BLaER1 treated with 17β-estradiol and CSF1 and Interleukin-3, amounts not matched to agents 10 nM and 100 nM (cell line): ENCODE data around the gene DNER.
"Not testable (repeated sequence)": the region's sequence is repeated elsewhere in the genome, so short reads cannot be mapped to it uniquely, and the experiment has no call there.

Experiments used
- H3K27ac ChIP-seq, 11 experiments: shearing (Covaris generic); formaldehyde crosslinking; 2 replicates each; pipeline ENCODE4 v1.8.1; 2022
- H3K27me3 ChIP-seq, 11 experiments: shearing (Covaris generic); formaldehyde crosslinking; 2 replicates each; pipeline ENCODE4 v1.8.1; 2022
- H3K36me3 ChIP-seq, 11 experiments: shearing (Covaris generic); formaldehyde crosslinking; 2 replicates each; pipeline ENCODE4 v1.8.1; 2022
- H3K4me1 ChIP-seq, 10 experiments: shearing (Covaris generic); formaldehyde crosslinking; 2 replicates each; pipeline ENCODE4 v1.8.1; 2022
- H3K4me2 ChIP-seq, 11 experiments: shearing (Covaris generic); formaldehyde crosslinking; 2 replicates each; pipeline ENCODE4 v1.8.1; 2022
- H3K4me3 ChIP-seq, 10 experiments: shearing (Covaris generic); formaldehyde crosslinking; 2 replicates each; pipeline ENCODE4 v1.8.1; 2022
- H3K9ac ChIP-seq, 11 experiments: shearing (Covaris generic); formaldehyde crosslinking; 2 replicates each; pipeline ENCODE4 v1.8.1; 2022
- H3K9me3 ChIP-seq, 11 experiments: shearing (Covaris generic); formaldehyde crosslinking; replicated peaks in 1 of 11; 2 replicates each; pipeline ENCODE4 v1.8.1; 2022
- H4K20me1 ChIP-seq, 11 experiments: shearing (Covaris generic); formaldehyde crosslinking; 2 replicates each; pipeline ENCODE4 v1.8.1; 2022
- Cebpa-rat ChIP-seq, 11 experiments: shearing (Covaris generic); IDR thresholded peaks; 2 replicates each; pipeline ENCODE4 v1.8.1; 2022

DNER gene

GRCh38 chr2:229339618-229340017, 374.7 kb downstream of the DNER start:
- H3K9me3 ChIP-seq = peaks cover 0 to 33% (median 0%) of the 10 kb centered on the region in 11 experiments; a peak in 5 of 22 replicates
- peaks cover 0 to 72% (median 0%) of the 10 kb centered on the region in 11 experiments; a peak in 6 of 22 replicates for H3K36me3 ChIP-seq
- H3K4me2 ChIP-seq = peak overlapping the region in 4 of 11 experiments; percentile 27 to 99 (median 90); a peak in 6 of 22 replicates
- peak overlapping the region in 1 of 11 experiments; percentile 87; a peak in 1 of 22 replicates for H3K9ac ChIP-seq
- H3K4me3 ChIP-seq = peak overlapping the region in 3 of 10 experiments; percentile 52 to 63 (median 59); a peak in 4 of 20 replicates
- no peaks in the 10 kb centered on the region for H4K20me1 ChIP-seq
- no peak for TF ChIP-seq Cebpa-rat (IDR thresholded peaks at IDR 0.05)
- H3K27me3 ChIP-seq = no peaks in the 10 kb centered on the region
- peaks cover 13 to 99% (median 20%) of the 10 kb centered on the region in 10 experiments for H3K4me1 ChIP-seq
- H3K27ac ChIP-seq = peak overlapping the region in 3 of 11 experiments; percentile 45 to 95 (median 55); a peak in 6 of 22 replicates

DNA sequence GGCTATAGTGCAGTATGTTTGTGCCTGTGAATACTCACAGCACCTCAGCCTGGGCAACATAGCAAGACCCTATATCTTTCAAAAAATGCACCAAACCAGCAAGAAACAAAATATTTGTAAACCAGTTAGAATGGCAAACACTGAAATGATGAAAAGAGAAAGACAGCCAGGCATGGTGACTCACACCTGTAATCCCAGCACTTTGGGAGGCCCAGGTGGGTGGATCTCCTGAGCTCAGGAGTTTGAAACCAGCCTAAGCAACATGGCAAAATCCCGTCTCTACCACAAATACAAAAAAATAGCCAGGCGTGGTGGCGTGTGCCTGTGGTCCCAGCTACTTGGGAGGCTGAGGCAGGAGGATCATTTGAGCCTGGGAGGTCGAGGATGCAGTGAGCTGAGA, 375.2 kb downstream of the DNER start:
- Histone ChIP-seq H3K27ac (peak overlapping the region in 3 of 11 experiments; percentile 45 to 95 (median 55); a peak in 4 of 22 replicates), H3K4me3 (peak overlapping the region in 3 of 10 experiments; percentile 52 to 63 (median 59); a peak in 5 of 20 replicates), H3K4me1 (peaks cover 13 to 99% (median 23%) of the 10 kb centered on the region in 10 experiments), H3K36me3 (peaks cover 0 to 70% (median 0%) of the 10 kb centered on the region in 11 experiments; a peak in 6 of 22 replicates), H3K9ac (peak overlapping the region in 2 of 11 experiments; percentile 84 to 87; a peak in 3 of 22 replicates), H3K4me2 (peak overlapping the region in 3 of 11 experiments; percentile 89 to 99 (median 90); a peak in 6 of 22 replicates), H3K9me3 (peaks cover 0 to 33% (median 0%) of the 10 kb centered on the region in 11 experiments; a peak in 5 of 22 replicates)
- H4K20me1 ChIP-seq, H3K27me3 ChIP-seq: not testable (repeated sequence)

DNA sequence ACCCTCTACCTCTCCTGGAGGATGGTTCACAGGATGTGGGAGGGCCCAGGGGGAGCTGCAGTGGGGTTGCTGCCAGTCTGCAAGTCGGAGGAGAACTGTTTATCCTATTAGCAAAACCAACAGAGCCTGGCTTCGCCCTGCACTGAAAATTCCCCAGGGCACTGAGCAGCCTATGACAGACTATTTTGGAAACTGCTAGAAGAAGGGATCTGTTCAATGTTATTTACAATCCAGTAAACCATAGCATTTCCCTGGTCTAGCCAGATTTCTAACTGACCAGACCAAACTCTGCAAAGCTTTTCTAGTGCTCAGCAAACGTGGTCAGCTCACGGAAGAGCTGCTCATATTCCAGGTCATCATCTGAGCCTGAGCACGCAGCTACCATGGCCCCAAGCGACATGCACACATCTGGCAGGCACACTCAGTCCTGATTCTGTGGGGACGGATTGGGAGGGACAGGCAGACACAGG, 378.4 kb downstream of the DNER start:
- Histone ChIP-seq H3K4me3 (peak overlapping the region in 4 of 10 experiments; percentile 41 to 63 (median 56); a peak in 7 of 20 replicates), H3K9ac (peak overlapping the region in 5 of 11 experiments; percentile 3 to 87 (median 71); a peak in 8 of 22 replicates), H4K20me1 (no peaks in the 10 kb centered on the region), H3K4me1 (peaks cover 35 to 98% (median 48%) of the 10 kb centered on the region in 10 experiments), H3K4me2 (peak overlapping the region; percentile 56 to 99 (median 73)), H3K27me3 (no peaks in the 10 kb centered on the region), H3K9me3 (peaks cover 0 to 18% (median 0%) of the 10 kb centered on the region in 11 experiments; a peak in 3 of 22 replicates), H3K27ac (peak overlapping the region in 5 of 11 experiments; percentile 24 to 95 (median 93); a peak in 9 of 22 replicates), H3K36me3 (peaks cover 0 to 39% (median 0%) of the 10 kb centered on the region in 11 experiments; a peak in 6 of 22 replicates)
- TF ChIP-seq Cebpa-rat (IDR thresholded peaks at IDR 0.05) = no peak

- Histone ChIP-seq H3K27ac (peak overlapping the region in 4 of 11 experiments; percentile 86 to 95 (median 94); a peak in 9 of 22 replicates), H3K4me2 (peak overlapping the region; percentile 56 to 99 (median 73); a peak in 21 of 22 replicates), H3K9me3 (peaks cover 0 to 16% (median 0%) of the 10 kb centered on the region in 11 experiments; a peak in 3 of 22 replicates), H3K4me1 (peaks cover 40 to 98% (median 54%) of the 10 kb centered on the region in 10 experiments), H3K27me3 (no peaks in the 10 kb centered on the region), H3K36me3 (peaks cover 0 to 33% (median 0%) of the 10 kb centered on the region in 11 experiments; a peak in 6 of 22 replicates), H3K4me3 (peak overlapping the region in 4 of 10 experiments; percentile 41 to 63 (median 56); a peak in 7 of 20 replicates), H3K9ac (peak overlapping the region in 5 of 11 experiments; percentile 3 to 87 (median 71); a peak in 7 of 22 replicates), H4K20me1 (no peaks in the 10 kb centered on the region)
- TF ChIP-seq Cebpa-rat (IDR thresholded peaks at IDR 0.05) = no peak
Observed at GRCh38 chr2:229335330-229335729, 379.0 kb downstream of the DNER start.

DNA sequence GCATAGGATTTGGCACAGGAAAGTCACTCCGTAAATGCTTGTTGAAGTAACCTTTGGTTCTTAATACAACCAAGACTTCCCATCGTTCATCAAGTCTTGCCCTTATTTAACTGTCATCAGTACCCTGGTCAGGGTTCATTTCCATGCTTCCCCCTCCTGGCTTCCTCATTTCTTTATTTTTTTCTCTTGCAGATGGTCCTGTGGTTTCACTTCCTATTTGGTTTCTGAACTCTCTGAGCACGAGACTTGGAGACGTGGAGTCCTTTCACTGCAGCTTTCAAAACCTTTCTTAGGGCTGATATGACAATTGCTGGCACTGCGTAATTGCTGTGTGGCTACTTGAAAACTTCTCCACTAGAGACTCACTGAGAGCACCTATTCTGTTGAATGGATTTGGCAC, 383.4 kb downstream of the DNER start:
- Histone ChIP-seq H4K20me1 (no peaks in the 10 kb centered on the region), H3K27me3 (no peaks in the 10 kb centered on the region), H3K4me1 (peaks cover 40 to 80% (median 56%) of the 10 kb centered on the region in 10 experiments), H3K27ac (peak overlapping the region; percentile 19 to 95 (median 77); a peak in 21 of 22 replicates), H3K4me2 (peak overlapping the region; percentile 42 to 99 (median 73)), H3K36me3 (0 out of 22 replicates have a peak, but pooled peaks cover 0 to 6% (median 0%) of the 10 kb centered on the region in 11 experiments), H3K9ac (peak overlapping the region in 10 of 11 experiments; percentile 14 to 87 (median 64); a peak in 18 of 22 replicates), H3K4me3 (peak overlapping the region in 5 of 10 experiments; percentile 8 to 44 (median 21); a peak in 4 of 20 replicates), H3K9me3 (peaks cover 0 to 16% (median 0%) of the 10 kb centered on the region in 11 experiments; a peak in 6 of 22 replicates)
- TF ChIP-seq Cebpa-rat (IDR thresholded peaks at IDR 0.05) = peak in 1 of 11 experiments; percentile 33; a peak in 1 of 22 replicates

DNA sequence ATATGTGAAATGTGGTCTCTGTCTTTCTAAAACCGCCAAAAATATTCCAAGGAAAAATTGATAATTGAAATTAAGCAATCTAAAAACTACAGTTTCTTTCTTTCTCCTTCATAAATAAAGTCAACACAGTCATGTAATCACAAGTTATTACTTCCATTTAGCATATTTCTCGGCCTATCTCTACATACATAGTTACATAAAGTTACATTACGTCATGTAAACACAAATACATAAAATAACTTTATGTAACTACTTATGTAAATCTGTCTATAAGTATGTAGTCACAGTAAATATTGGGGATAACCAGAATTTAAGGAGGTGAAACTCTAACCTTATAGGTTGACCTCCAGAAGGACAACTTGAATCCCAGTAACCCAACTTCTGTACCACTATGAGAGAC, 394.8 kb downstream of the DNER start:
- H3K9me3 ChIP-seq = peaks cover 0 to 29% (median 7%) of the 10 kb centered on the region in 11 experiments; a peak in 9 of 22 replicates
- peaks cover 0 to 52% (median 2%) of the 10 kb centered on the region in 10 experiments; a peak in 8 of 20 replicates for H3K4me1 ChIP-seq
- no peaks in the 10 kb centered on the region for H3K36me3 ChIP-seq
- H3K9ac ChIP-seq = no peak overlapping the region
- no peaks in the 10 kb centered on the region for H4K20me1 ChIP-seq
- no peak overlapping the region for H3K4me3 ChIP-seq
- H3K4me2 ChIP-seq = no peak overlapping the region
- no peak for TF ChIP-seq Cebpa-rat (IDR thresholded peaks at IDR 0.05)
- H3K27ac ChIP-seq = no peak overlapping the region
- no peaks in the 10 kb centered on the region for H3K27me3 ChIP-seq

DNA sequence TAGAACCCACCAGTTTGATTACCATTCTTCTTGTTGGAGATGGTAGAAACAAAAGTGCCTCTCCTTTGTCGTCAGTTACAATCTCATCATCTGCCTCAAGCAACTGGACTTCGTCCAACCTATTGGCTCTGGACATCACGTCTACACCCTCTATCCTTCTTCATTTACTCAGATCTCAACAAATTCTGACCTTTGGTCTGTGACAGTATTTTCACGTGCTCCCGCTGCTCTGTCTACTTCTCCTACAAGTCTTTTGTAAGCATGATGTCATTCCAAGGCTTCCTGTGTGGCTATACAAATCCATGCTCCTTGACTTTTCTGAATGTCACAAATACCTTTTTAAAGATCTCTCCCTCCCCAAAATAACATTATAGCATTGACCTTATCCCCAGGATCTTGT, 400.2 kb downstream of the DNER start:
- TF ChIP-seq Cebpa-rat (IDR thresholded peaks at IDR 0.05) = no peak
- Histone ChIP-seq H3K4me3 (no peak overlapping the region), H3K27me3 (no peaks in the 10 kb centered on the region), H3K27ac (peak overlapping the region in 5 of 11 experiments; percentile 44 to 94 (median 82); a peak in 10 of 22 replicates), H4K20me1 (no peaks in the 10 kb centered on the region), H3K4me1 (peaks cover 0 to 97% (median 23%) of the 10 kb centered on the region in 10 experiments; a peak in 11 of 20 replicates), H3K9me3 (0 out of 22 replicates have a peak, but pooled peaks cover 0 to 5% (median 0%) of the 10 kb centered on the region in 11 experiments), H3K4me2 (peak overlapping the region in 6 of 11 experiments; percentile 1 to 90 (median 70); a peak in 10 of 22 replicates), H3K9ac (peak overlapping the region in 3 of 11 experiments; percentile 27 to 71 (median 65); a peak in 5 of 22 replicates), H3K36me3 (no peaks in the 10 kb centered on the region)

DNA sequence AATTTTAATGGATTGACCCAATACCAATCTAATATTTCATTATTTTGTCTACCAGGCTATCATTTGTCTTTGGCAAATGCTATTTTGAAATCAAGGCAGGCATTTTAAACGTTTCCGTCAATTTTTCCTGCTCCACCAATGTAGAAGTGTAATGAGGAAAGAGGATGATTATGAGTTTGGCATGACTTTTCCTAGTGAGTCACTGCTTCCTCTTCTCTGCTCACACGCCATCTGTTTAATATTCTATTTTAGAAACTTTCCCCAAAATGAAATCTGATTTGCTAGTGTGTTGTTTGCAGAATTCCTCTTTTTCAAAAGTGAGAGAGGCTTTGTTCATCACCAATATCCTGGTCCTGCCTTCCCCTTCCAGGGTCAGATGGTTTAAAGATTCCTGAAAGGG, 400.8 kb downstream of the DNER start:
- Histone ChIP-seq H3K4me3 (no peak overlapping the region), H3K27me3 (no peaks in the 10 kb centered on the region), H4K20me1 (no peaks in the 10 kb centered on the region), H3K4me2 (peak overlapping the region in 6 of 11 experiments; percentile 1 to 90 (median 70); a peak in 10 of 22 replicates), H3K9me3 (peaks cover 0 to 5% (median 0%) of the 10 kb centered on the region in 11 experiments; a peak in 1 of 22 replicates), H3K27ac (peak overlapping the region in 6 of 11 experiments; percentile 19 to 94 (median 82); a peak in 10 of 22 replicates), H3K4me1 (peaks cover 0 to 97% (median 22%) of the 10 kb centered on the region in 10 experiments; a peak in 11 of 20 replicates), H3K36me3 (no peaks in the 10 kb centered on the region), H3K9ac (peak overlapping the region in 4 of 11 experiments; percentile 27 to 71 (median 58); a peak in 7 of 22 replicates)
- no peak for TF ChIP-seq Cebpa-rat (IDR thresholded peaks at IDR 0.05)
